ENCODE results near the gene CCND2.
"Not testable (repeated sequence)": the region's sequence is repeated elsewhere in the genome, so short reads cannot be mapped to it uniquely, and the experiment has no call there.

Gene CCND2

DNA sequence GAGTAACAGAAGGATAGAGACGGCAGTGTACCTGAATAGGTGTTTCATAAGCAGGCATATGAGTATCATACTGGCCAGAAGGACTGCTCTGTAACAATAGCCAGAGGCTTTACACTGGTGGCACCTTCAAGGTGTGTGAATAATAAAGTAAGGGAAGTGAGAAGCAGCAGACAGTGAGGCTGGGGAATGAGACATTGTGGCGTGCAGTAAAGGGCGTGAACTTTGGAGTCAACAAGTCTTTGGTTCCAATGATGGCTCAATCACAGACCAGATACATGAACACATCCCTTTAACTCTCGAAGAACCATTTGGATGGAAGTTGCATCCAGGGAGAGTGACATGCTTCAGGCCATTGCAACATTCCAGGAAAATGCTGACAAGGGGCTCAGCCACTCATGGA is 32.0 kb upstream of the CCND2 start:
- no peaks in the 10 kb centered on the region for H3K9me3 ChIP-seq (ENCODE audit: control insufficient read depth, insufficient read depth, low read depth, low read length)
- no peaks in the 10 kb centered on the region for H3K36me3 ChIP-seq (ENCODE audit: control insufficient read depth, insufficient read depth, low read length)
- H3K27ac ChIP-seq (ENCODE audit: low read depth, low read length), result no peak overlapping the region
- H3K4me1 ChIP-seq (ENCODE audit: control insufficient read depth, insufficient read depth, low read length), result peaks cover 16% of the 10 kb centered on the region
- no peak overlapping the region for H3K9ac ChIP-seq (ENCODE audit: low read length)
- H3K27me3 ChIP-seq (ENCODE audit: control insufficient read depth, insufficient read depth, low read length), result 0 out of 2 replicates have a peak, but pooled peaks cover 2% of the 10 kb centered on the region
- no peak overlapping the region for H3K4me3 ChIP-seq (ENCODE audit: low read depth, low read length)

GRCh38 chr12:4242595-4242994 is 31.0 kb upstream of the CCND2 start:
- Histone ChIP-seq H3K9me3 (ENCODE audit: control insufficient read depth, insufficient read depth, low read depth, low read length) (no peaks in the 10 kb centered on the region), H3K4me1 (ENCODE audit: control insufficient read depth, insufficient read depth, low read length) (peaks cover 16% of the 10 kb centered on the region), H3K9ac (ENCODE audit: low read length) (no peak overlapping the region), H3K27ac (ENCODE audit: low read depth, low read length) (no peak overlapping the region), H3K4me3 (ENCODE audit: low read depth, low read length) (no peak overlapping the region), H3K27me3 (ENCODE audit: control insufficient read depth, insufficient read depth, low read length) (0 out of 2 replicates have a peak, but pooled peaks cover 2% of the 10 kb centered on the region), H3K36me3 (ENCODE audit: control insufficient read depth, insufficient read depth, low read length) (no peaks in the 10 kb centered on the region)

- H3K36me3 ChIP-seq (ENCODE audit: control insufficient read depth, insufficient read depth, low read length), result no peaks in the 10 kb centered on the region
- H3K27ac ChIP-seq (ENCODE audit: low read depth, low read length), result no peak overlapping the region
- H3K9ac ChIP-seq (ENCODE audit: low read length), result no peak overlapping the region
- H3K27me3 ChIP-seq (ENCODE audit: control insufficient read depth, insufficient read depth, low read length), result 0 out of 2 replicates have a peak, but pooled peaks cover 2% of the 10 kb centered on the region
- no peak overlapping the region for H3K4me3 ChIP-seq (ENCODE audit: low read depth, low read length)
- peaks cover 16% of the 10 kb centered on the region for H3K4me1 ChIP-seq (ENCODE audit: control insufficient read depth, insufficient read depth, low read length)
- H3K9me3 ChIP-seq (ENCODE audit: control insufficient read depth, insufficient read depth, low read depth, low read length), result no peaks in the 10 kb centered on the region
Observed at GRCh38 chr12:4243091-4243490, 30.5 kb upstream of the CCND2 start.

DNA sequence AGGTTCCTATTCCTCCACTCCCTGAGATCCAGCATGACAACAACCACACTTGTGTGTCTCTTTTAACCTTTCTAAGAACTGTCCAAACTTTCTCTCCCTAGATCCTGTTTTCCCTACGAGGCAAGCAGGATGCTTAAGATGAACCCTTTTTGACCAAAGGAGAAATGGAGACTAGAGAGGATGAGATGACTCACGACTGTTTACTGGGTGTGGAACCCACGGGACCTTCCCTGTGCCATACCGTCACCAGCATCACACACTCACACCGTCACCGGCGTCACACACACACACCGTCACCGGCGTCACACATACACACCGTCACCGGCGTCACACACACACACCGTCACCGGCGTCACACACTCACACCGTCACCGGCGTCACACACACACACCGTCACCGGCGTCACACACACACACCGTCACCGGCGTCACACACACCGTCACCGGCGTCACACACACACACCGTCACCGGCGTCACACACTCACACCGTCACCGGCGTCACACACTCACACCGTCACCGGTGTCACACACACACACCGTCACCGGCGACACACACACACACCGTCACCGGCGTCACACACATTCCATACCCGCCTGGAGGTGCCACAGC is 30.0 kb upstream of the CCND2 start:
- H3K9ac ChIP-seq (ENCODE audit: low read length); H3K27me3 ChIP-seq (ENCODE audit: control insufficient read depth, insufficient read depth, low read length); H3K27ac ChIP-seq (ENCODE audit: low read depth, low read length); H3K4me3 ChIP-seq (ENCODE audit: low read depth, low read length); H3K9me3 ChIP-seq (ENCODE audit: control insufficient read depth, insufficient read depth, low read depth, low read length); H3K36me3 ChIP-seq (ENCODE audit: control insufficient read depth, insufficient read depth, low read length): not testable (repeated sequence)
- peaks cover 16% of the 10 kb centered on the region for H3K4me1 ChIP-seq (ENCODE audit: control insufficient read depth, insufficient read depth, low read length)

GRCh38 chr12:4244868-4245267 is 28.7 kb upstream of the CCND2 start:
- Histone ChIP-seq H3K4me3 (ENCODE audit: low read depth, low read length) (no peak overlapping the region), H3K27ac (ENCODE audit: low read depth, low read length) (no peak overlapping the region), H3K9ac (ENCODE audit: low read length) (no peak overlapping the region), H3K27me3 (ENCODE audit: control insufficient read depth, insufficient read depth, low read length) (0 out of 2 replicates have a peak, but pooled peaks cover 2% of the 10 kb centered on the region), H3K4me1 (ENCODE audit: control insufficient read depth, insufficient read depth, low read length) (peaks cover 16% of the 10 kb centered on the region), H3K9me3 (ENCODE audit: control insufficient read depth, insufficient read depth, low read depth, low read length) (no peaks in the 10 kb centered on the region), H3K36me3 (ENCODE audit: control insufficient read depth, insufficient read depth, low read length) (no peaks in the 10 kb centered on the region)

DNA sequence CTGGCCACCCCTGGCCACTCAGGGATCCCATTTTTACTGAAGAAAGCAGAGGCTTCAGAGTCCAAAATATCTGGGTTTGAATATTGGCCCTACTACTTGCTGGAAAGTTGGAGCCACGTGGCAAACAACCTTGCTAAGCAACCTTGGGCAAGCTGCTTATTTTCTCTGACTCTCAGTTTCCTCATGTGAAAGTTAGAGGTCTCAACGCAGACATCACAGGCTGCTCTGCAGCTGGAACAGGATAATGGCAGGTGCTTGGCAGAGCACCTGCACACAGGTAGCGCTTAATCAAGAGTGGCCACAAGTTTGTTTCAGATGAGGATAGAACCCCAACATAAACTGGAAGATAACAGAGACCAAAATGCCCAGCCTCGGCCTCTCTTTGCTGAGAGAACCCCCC is 28.1 kb upstream of the CCND2 start:
- Histone ChIP-seq H3K27me3 (ENCODE audit: control insufficient read depth, insufficient read depth, low read length) (0 out of 2 replicates have a peak, but pooled peaks cover 2% of the 10 kb centered on the region), H3K36me3 (ENCODE audit: control insufficient read depth, insufficient read depth, low read length) (no peaks in the 10 kb centered on the region), H3K9me3 (ENCODE audit: control insufficient read depth, insufficient read depth, low read depth, low read length) (no peaks in the 10 kb centered on the region), H3K4me3 (ENCODE audit: low read depth, low read length) (no peak overlapping the region), H3K9ac (ENCODE audit: low read length) (no peak overlapping the region), H3K27ac (ENCODE audit: low read depth, low read length) (no peak overlapping the region), H3K4me1 (ENCODE audit: control insufficient read depth, insufficient read depth, low read length) (peaks cover 16% of the 10 kb centered on the region)

DNA sequence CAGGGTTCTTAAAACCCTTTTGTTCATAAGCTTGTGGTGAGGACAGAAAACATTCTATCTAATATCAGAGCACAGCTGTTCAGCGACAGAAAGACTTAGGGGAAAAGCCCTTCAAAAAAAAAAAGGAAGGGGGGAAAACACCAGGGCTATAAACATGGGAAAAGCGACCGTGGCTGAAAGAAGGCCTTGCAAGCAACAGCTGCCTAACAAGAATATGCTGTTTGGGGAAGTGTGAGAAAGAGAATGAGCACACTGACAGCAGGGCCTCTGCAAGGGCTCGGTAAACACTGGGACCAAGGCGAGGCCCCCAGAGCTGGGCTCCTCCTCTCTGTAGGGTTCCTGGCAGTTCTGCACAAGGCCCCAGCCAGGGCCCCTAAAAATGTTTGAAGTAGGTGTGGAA is 27.4 kb upstream of the CCND2 start:
- Histone ChIP-seq H3K27me3 (ENCODE audit: control insufficient read depth, insufficient read depth, low read length) (0 out of 2 replicates have a peak, but pooled peaks cover 3% of the 10 kb centered on the region), H3K9me3 (ENCODE audit: control insufficient read depth, insufficient read depth, low read depth, low read length) (no peaks in the 10 kb centered on the region), H3K4me3 (ENCODE audit: low read depth, low read length) (no peak overlapping the region), H3K36me3 (ENCODE audit: control insufficient read depth, insufficient read depth, low read length) (no peaks in the 10 kb centered on the region), H3K27ac (ENCODE audit: low read depth, low read length) (no peak overlapping the region), H3K9ac (ENCODE audit: low read length) (no peak overlapping the region), H3K4me1 (ENCODE audit: control insufficient read depth, insufficient read depth, low read length) (peaks cover 16% of the 10 kb centered on the region)

- H3K36me3 ChIP-seq (ENCODE audit: control insufficient read depth, insufficient read depth, low read length), result no peaks in the 10 kb centered on the region
- H3K27me3 ChIP-seq (ENCODE audit: control insufficient read depth, insufficient read depth, low read length), result peaks cover 6% of the 10 kb centered on the region; the same call in 1 of the 2 replicates
- no peak overlapping the region for H3K9ac ChIP-seq (ENCODE audit: low read length)
- H3K4me1 ChIP-seq (ENCODE audit: control insufficient read depth, insufficient read depth, low read length), result 0 out of 2 replicates have a peak, but pooled peaks cover 3% of the 10 kb centered on the region
- H3K4me3 ChIP-seq (ENCODE audit: low read depth, low read length), result no peak overlapping the region
- no peaks in the 10 kb centered on the region for H3K9me3 ChIP-seq (ENCODE audit: control insufficient read depth, insufficient read depth, low read depth, low read length)
- H3K27ac ChIP-seq (ENCODE audit: low read depth, low read length), result no peak overlapping the region
Observed at GRCh38 chr12:4250691-4251090, 22.9 kb upstream of the CCND2 start.

DNA sequence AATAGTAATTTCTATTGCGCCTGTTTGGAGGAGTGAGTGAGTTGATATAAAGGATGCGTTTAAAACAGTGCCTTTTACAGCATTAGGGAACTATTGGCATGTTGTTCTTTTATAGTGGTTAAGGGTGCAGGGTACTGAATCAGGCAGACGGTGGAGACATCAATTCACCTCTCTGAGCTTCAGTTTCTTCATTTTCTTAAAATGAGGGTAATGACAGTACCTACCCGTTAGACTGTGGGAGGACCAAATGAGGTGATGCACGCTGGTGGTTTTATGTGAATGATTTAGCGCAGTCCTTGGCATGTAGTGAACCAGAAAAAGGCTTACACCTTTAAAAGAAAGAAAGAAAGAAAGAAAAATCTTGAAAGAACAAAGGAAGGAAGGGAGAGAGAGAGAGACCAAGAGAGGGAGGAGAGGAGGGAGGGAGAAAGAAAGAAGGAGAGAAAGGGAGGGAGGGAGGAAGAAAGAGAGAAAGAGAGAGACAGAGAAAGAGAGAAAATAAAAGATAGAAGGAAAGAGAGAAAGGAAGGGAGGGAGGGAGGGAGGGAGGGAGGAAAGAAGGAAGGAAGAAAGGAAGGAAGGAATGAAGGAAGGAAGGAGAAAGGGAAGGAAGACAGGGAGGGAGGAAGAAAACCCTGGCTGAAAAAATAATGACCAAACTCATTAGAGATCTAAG is 22.2 kb upstream of the CCND2 start:
- no peaks in the 10 kb centered on the region for H3K9me3 ChIP-seq (ENCODE audit: control insufficient read depth, insufficient read depth, low read depth, low read length)
- H3K27me3 ChIP-seq (ENCODE audit: control insufficient read depth, insufficient read depth, low read length), result peaks cover 6% of the 10 kb centered on the region; the same call in 1 of the 2 replicates
- H3K4me1 ChIP-seq (ENCODE audit: control insufficient read depth, insufficient read depth, low read length), result no peaks in the 10 kb centered on the region
- H3K27ac ChIP-seq (ENCODE audit: low read depth, low read length), result no peak overlapping the region
- H3K36me3 ChIP-seq (ENCODE audit: control insufficient read depth, insufficient read depth, low read length), result no peaks in the 10 kb centered on the region
- H3K9ac ChIP-seq (ENCODE audit: low read length), result no peak overlapping the region
- no peak overlapping the region for H3K4me3 ChIP-seq (ENCODE audit: low read depth, low read length)

GRCh38 chr12:4251967-4252366 is 21.6 kb upstream of the CCND2 start:
- Histone ChIP-seq H3K27ac (ENCODE audit: low read depth, low read length) (no peak overlapping the region), H3K36me3 (ENCODE audit: control insufficient read depth, insufficient read depth, low read length) (no peaks in the 10 kb centered on the region), H3K9me3 (ENCODE audit: control insufficient read depth, insufficient read depth, low read depth, low read length) (no peaks in the 10 kb centered on the region), H3K4me3 (ENCODE audit: low read depth, low read length) (no peak overlapping the region), H3K9ac (ENCODE audit: low read length) (no peak overlapping the region), H3K4me1 (ENCODE audit: control insufficient read depth, insufficient read depth, low read length) (no peaks in the 10 kb centered on the region), H3K27me3 (ENCODE audit: control insufficient read depth, insufficient read depth, low read length) (peaks cover 6% of the 10 kb centered on the region; the same call in 1 of the 2 replicates)

- Histone ChIP-seq H3K4me3 (ENCODE audit: low read depth, low read length) (no peak overlapping the region), H3K9ac (ENCODE audit: low read length) (no peak overlapping the region), H3K36me3 (ENCODE audit: control insufficient read depth, insufficient read depth, low read length) (no peaks in the 10 kb centered on the region), H3K4me1 (ENCODE audit: control insufficient read depth, insufficient read depth, low read length) (no peaks in the 10 kb centered on the region), H3K9me3 (ENCODE audit: control insufficient read depth, insufficient read depth, low read depth, low read length) (no peaks in the 10 kb centered on the region), H3K27me3 (ENCODE audit: control insufficient read depth, insufficient read depth, low read length) (peaks cover 6% of the 10 kb centered on the region; the same call in 1 of the 2 replicates), H3K27ac (ENCODE audit: low read depth, low read length) (no peak overlapping the region)
Observed at GRCh38 chr12:4252601-4253000, 21.0 kb upstream of the CCND2 start.
